DOHH2 (cell line): ENCODE data around the gene STARD13.

Experiments
- H3F3A ChIP-seq: fragments of 200-600 bp; sonication (generic), shearing (Covaris generic); 2 replicates; pipeline ENCODE4 v1.6.0; 2016; ENCODE audit warnings: antibody characterized with exemption, mild to moderate bottlenecking; ENCODE audit not compliant: control insufficient read depth, insufficient read depth
- H3K27ac ChIP-seq: fragments of 200-600 bp; sonication (generic); 2 replicates; pipeline ENCODE4 v1.5.1; 2014; ENCODE audit warnings: low read depth, mild to moderate bottlenecking, low read length, moderate library complexity
- H3K27me3 ChIP-seq: fragments of 200-600 bp; sonication (generic); 2 replicates; pipeline ENCODE4 v1.6.1; 2014; ENCODE audit warnings: mild to moderate bottlenecking, low read length, mixed read lengths; ENCODE audit not compliant: control insufficient read depth
- H3K36me3 ChIP-seq: fragments of 200-600 bp; sonication (generic); 2 replicates; pipeline ENCODE4 v1.6.1; 2014; ENCODE audit warnings: mild to moderate bottlenecking, low read length, moderate library complexity, mixed read lengths; ENCODE audit not compliant: control insufficient read depth
- H3K4me1 ChIP-seq: fragments of 200-600 bp; sonication (generic); 2 replicates; pipeline ENCODE4 v1.6.1; 2014; ENCODE audit warnings: mild to moderate bottlenecking, low read length, mixed read lengths; ENCODE audit not compliant: control insufficient read depth
- H3K4me2 ChIP-seq: fragments of 200-600 bp; sonication (generic); 2 replicates; pipeline ENCODE4 v1.6.0; 2014; ENCODE audit warnings: mild to moderate bottlenecking, low read length, moderate library complexity
- H3K4me3 ChIP-seq: fragments of 200-600 bp; sonication (generic); 2 replicates; pipeline ENCODE4 v1.5.1; 2014; ENCODE audit warnings: mild to moderate bottlenecking, low read length, mixed read lengths
- H3K79me2 ChIP-seq: fragments of 200-600 bp; sonication (generic); 2 replicates; pipeline ENCODE4 v1.6.1; 2014; ENCODE audit warnings: mild to moderate bottlenecking, low read length, mixed read lengths; ENCODE audit not compliant: control insufficient read depth
- H3K9me2 ChIP-seq: fragments of 200-600 bp; sonication (generic); replicated peaks from 2 replicates; pipeline ENCODE4 v1.6.1; 2014; ENCODE audit warnings: mild to moderate bottlenecking, low read length, mixed read lengths; ENCODE audit not compliant: control insufficient read depth
- H3K9me3 ChIP-seq: fragments of 200-600 bp; sonication (generic); 2 replicates; pipeline ENCODE4 v1.6.1; 2014; ENCODE audit warnings: antibody characterized with exemption, low read length, mixed read lengths; ENCODE audit not compliant: control insufficient read depth, insufficient read depth
- H4K20me1 ChIP-seq: fragments of 200-600 bp; sonication (generic); 2 replicates; pipeline ENCODE4 v1.6.0; 2014; ENCODE audit warnings: low read depth, mild to moderate bottlenecking, antibody characterized with exemption, low read length, moderate library complexity; ENCODE audit not compliant: control insufficient read depth, insufficient read depth
- CTCF ChIP-seq: fragments of 200-600 bp; sonication (generic); IDR thresholded peaks from one replicate; pipeline ENCODE4 v1.5.1; 2014; ENCODE audit warnings: antibody characterized with exemption, mild to moderate bottlenecking, low read depth, low read length; ENCODE audit not compliant: poor library complexity, severe bottlenecking
- EZH2phosphoT487 ChIP-seq: fragments of 200-600 bp; sonication (generic); IDR thresholded peaks from 2 replicates; pipeline ENCODE4 v1.6.1; 2017; ENCODE audit warnings: borderline replicate concordance, mild to moderate bottlenecking, antibody characterized with exemption, low read length, moderate library complexity, mixed read lengths

Gene STARD13

GRCh38 chr13:33284916-33285315 is 639 bp downstream of the STARD13 start:
- Histone ChIP-seq H3K4me1 (no peaks in the 10 kb centered on the region), H3K79me2 (no peaks in the 10 kb centered on the region), H3F3A (no peaks in the 10 kb centered on the region), H3K27me3 (peaks cover 16% of the 10 kb centered on the region), H3K27ac (no peak overlapping the region), H3K36me3 (no peaks in the 10 kb centered on the region), H4K20me1 (no peaks in the 10 kb centered on the region), H3K9me3 (no peaks in the 10 kb centered on the region), H3K4me3 (no peak overlapping the region), H3K9me2 (no peaks in the 10 kb centered on the region), H3K4me2 (no peak overlapping the region)
- no peak for TF ChIP-seq EZH2phosphoT487

DNA sequence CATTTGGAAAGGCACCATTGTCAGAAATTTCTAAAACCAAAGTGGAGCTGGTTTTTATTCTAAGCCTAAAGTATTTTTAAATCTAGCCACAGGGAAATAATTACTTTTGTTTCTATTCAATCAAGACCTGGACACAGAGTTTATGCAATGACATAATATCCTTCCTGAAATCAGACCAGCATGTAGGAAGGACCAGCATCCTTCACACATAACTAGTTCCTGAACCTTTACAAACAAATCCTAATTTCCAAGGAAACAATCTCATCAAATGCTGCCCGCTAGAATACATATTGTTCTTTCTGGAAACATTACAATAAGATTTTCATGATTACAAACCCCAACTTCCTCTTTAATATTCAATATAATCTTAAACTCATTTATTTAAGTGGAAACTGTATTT is 1.5 kb downstream of the STARD13 start:
- H3K36me3 ChIP-seq = no peaks in the 10 kb centered on the region
- H3K4me3 ChIP-seq = no peak overlapping the region
- no peak overlapping the region for H3K4me2 ChIP-seq
- no peaks in the 10 kb centered on the region for H3K79me2 ChIP-seq
- H3K9me3 ChIP-seq = no peaks in the 10 kb centered on the region
- H3K4me1 ChIP-seq = no peaks in the 10 kb centered on the region
- TF ChIP-seq EZH2phosphoT487 (no peak), CTCF (no peak)
- H3K9me2 ChIP-seq = no peaks in the 10 kb centered on the region
- peaks cover 16% of the 10 kb centered on the region for H3K27me3 ChIP-seq
- H3K27ac ChIP-seq = no peak overlapping the region
- no peaks in the 10 kb centered on the region for H4K20me1 ChIP-seq
- no peaks in the 10 kb centered on the region for H3F3A ChIP-seq

DNA sequence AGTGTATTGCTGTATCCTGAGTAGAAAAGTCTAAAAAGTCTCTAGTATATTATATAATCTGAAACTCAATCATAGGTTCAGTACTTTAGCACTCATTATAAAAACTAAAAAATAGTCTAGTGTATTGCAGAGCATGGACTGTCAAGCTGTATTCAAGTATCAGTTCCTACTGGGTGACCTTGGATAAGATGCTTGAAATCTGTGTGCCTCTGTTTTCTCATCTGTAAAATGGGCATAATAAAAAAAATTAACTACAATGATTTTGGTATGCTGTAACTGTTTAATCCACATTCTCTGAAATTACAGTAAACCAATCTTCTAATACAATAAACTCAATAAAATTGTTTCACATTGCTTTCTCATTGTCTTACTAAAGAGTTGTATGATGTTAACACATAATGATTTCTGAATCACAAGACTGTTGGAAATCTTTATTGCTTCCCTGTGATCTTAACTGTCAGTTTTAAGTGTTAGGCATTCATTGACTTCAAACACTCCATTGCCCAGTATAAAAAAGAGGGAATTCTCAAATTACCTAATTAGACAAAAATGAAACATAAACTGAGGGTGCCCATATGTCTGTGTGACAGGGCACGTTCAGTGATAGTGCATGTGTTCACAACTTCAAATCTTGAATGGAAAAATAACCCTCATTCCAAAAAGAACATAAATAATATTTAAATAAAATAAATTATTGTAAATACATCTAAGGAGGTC is 2.2 kb downstream of the STARD13 start:
- TF ChIP-seq EZH2phosphoT487 = no peak
- no peak for TF ChIP-seq CTCF
- Histone ChIP-seq H3F3A (no peaks in the 10 kb centered on the region), H3K9me3 (no peaks in the 10 kb centered on the region), H4K20me1 (no peaks in the 10 kb centered on the region), H3K4me2 (no peak overlapping the region), H3K27me3 (peaks cover 16% of the 10 kb centered on the region), H3K36me3 (no peaks in the 10 kb centered on the region), H3K27ac (no peak overlapping the region), H3K9me2 (no peaks in the 10 kb centered on the region), H3K79me2 (no peaks in the 10 kb centered on the region), H3K4me1 (no peaks in the 10 kb centered on the region), H3K4me3 (no peak overlapping the region)

GRCh38 chr13:33281951-33282595 is 3.5 kb downstream of the STARD13 start:
- Histone ChIP-seq H3K4me1 (no peaks in the 10 kb centered on the region), H3F3A (no peaks in the 10 kb centered on the region), H3K27ac (no peak overlapping the region), H3K36me3 (no peaks in the 10 kb centered on the region), H3K9me2 (no peaks in the 10 kb centered on the region), H3K79me2 (no peaks in the 10 kb centered on the region), H3K4me2 (no peak overlapping the region), H3K4me3 (no peak overlapping the region), H4K20me1 (no peaks in the 10 kb centered on the region), H3K9me3 (no peaks in the 10 kb centered on the region), H3K27me3 (peaks cover 16% of the 10 kb centered on the region)
- TF ChIP-seq CTCF (no peak), EZH2phosphoT487 (no peak)
